Measurements from ENCODE around the gene TSHR.

DNA sequence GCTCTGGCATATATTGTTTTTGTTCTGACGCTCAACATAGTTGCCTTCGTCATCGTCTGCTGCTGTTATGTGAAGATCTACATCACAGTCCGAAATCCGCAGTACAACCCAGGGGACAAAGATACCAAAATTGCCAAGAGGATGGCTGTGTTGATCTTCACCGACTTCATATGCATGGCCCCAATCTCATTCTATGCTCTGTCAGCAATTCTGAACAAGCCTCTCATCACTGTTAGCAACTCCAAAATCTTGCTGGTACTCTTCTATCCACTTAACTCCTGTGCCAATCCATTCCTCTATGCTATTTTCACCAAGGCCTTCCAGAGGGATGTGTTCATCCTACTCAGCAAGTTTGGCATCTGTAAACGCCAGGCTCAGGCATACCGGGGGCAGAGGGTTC is 188.4 kb downstream of the TSHR start:
- TF ChIP-seq, protein P1, sequence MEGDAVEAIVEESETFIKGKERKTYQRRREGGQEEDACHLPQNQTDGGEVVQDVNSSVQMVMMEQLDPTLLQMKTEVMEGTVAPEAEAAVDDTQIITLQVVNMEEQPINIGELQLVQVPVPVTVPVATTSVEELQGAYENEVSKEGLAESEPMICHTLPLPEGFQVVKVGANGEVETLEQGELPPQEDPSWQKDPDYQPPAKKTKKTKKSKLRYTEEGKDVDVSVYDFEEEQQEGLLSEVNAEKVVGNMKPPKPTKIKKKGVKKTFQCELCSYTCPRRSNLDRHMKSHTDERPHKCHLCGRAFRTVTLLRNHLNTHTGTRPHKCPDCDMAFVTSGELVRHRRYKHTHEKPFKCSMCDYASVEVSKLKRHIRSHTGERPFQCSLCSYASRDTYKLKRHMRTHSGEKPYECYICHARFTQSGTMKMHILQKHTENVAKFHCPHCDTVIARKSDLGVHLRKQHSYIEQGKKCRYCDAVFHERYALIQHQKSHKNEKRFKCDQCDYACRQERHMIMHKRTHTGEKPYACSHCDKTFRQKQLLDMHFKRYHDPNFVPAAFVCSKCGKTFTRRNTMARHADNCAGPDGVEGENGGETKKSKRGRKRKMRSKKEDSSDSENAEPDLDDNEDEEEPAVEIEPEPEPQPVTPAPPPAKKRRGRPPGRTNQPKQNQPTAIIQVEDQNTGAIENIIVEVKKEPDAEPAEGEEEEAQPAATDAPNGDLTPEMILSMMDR (IDR thresholded peaks at IDR 0.05), result no peak
- no peak for TF ChIP-seq POLR2A (IDR thresholded peaks at IDR 0.05)
